Aorta (tissue), 5 donors: Measurements from ENCODE around the gene DENND4C. TPM values are rescaled to one million over a fixed set of nuclear protein-coding genes. Genes with fewer than 3 reads are reported as not detected.

Source experiments
- ATAC-seq: fragments of 200-7000 bp; cut with Tn5 transposase; one replicate; pipeline ENCODE4 v1.9.1; 2022; ENCODE audit warnings: moderate library complexity; ENCODE audit not compliant: low FRiP score
- DNase-seq, 2 donors: peaks; one replicate each; pipeline ENCODE4 v3.0.0-alpha.2; 2020
- H3K27ac ChIP-seq, 2 donors: one replicate each; pipeline ENCODE4 v1.5.1; 2013; ENCODE audit warnings: low read length in 2 of 2, mild to moderate bottlenecking in 2 of 2, moderate library complexity in 2 of 2, control low read depth in 1 of 2, inconsistent platforms in 1 of 2, low read depth in 1 of 2
- H3K27me3 ChIP-seq, 2 donors: one replicate each; pipeline ENCODE4 v1.6.1; 2013; ENCODE audit warnings: control low read depth in 1 of 2, low read length in 1 of 2, mild to moderate bottlenecking in 1 of 2, moderate library complexity in 1 of 2; ENCODE audit not compliant: insufficient read depth in 2 of 2, control insufficient read depth in 1 of 2
- H3K36me3 ChIP-seq, 2 donors: one replicate each; pipeline ENCODE4 v1.6.1; 2013; ENCODE audit warnings: control low read depth in 1 of 2, low read length in 1 of 2, mild to moderate bottlenecking in 1 of 2; ENCODE audit not compliant: insufficient read depth in 2 of 2, control insufficient read depth in 1 of 2
- H3K4me1 ChIP-seq, 2 donors: one replicate each; pipeline ENCODE4 v1.6.1; 2013; ENCODE audit warnings: low read length in 2 of 2, control low read depth in 1 of 2, mild to moderate bottlenecking in 1 of 2, moderate library complexity in 1 of 2; ENCODE audit not compliant: insufficient read depth in 2 of 2, control insufficient read depth in 1 of 2
- H3K4me3 ChIP-seq, 2 donors: one replicate each; pipeline ENCODE4 v1.5.1; 2013; ENCODE audit warnings: low read length in 2 of 2, control low read depth in 1 of 2, mild to moderate bottlenecking in 1 of 2
- H3K9me3 ChIP-seq: one replicate; pipeline ENCODE4 v1.6.1; 2013; ENCODE audit warnings: mild to moderate bottlenecking, low read length; ENCODE audit not compliant: control insufficient read depth
- WGBS, 2 donors: extraction: QIAGEN DNeasy Blood & Tissue Kit; methylation state at CpG; one replicate each; pipeline ENCODE4 v1.1.7; 2013; 5-methylcytosine and 5-hydroxymethylcytosine counted together
- intact Hi-C, 2 donors: fragments of 100-400 bp; cut with DNase I; formaldehyde crosslinking; loops; one replicate each; pipeline versions ENCODE4 v1.14.2 to v1.15.0; 2022
- polyA plus RNA-seq, 2 donors: library from polyadenylated mRNA; stranded (reverse); fragments of 200-250 nt; gene quantifications; one replicate each; pipeline ENCODE4 v1.2.3, GENCODE V29; 2013
- total RNA-seq, 2 donors: library from RNA; stranded (reverse); fragmentation: NEBNext Ultra II Directional; extraction: Animal tissue kit (Norgen Biotek cat#: 25700); gene quantifications; one replicate each; pipeline ENCODE4 v1.2.1, GENCODE V29; 2021
- donor health status: healthy with polysubstance abuse.
- donor health status: Bipolar disorder and iron deficiency.
- donor health status: DM: no; HTN: no; CAD: no.
- donor health status: DM: no; HTN: no; CAD: no.
- donor health status: DM: yes; HTN: yes; CAD: no.

The DENND4C gene
- total and polyA plus RNA-seq, 4 donors: 19.9 to 68.0 (median 35.3) TPM

- Histone ChIP-seq H3K36me3 (peaks cover 0 to under 1% of the 10 kb centered on the region in 2 donors), H3K9me3 (no peaks in the 10 kb centered on the region), H3K4me3 (no peak overlapping the region), H3K27me3 (no peaks in the 10 kb centered on the region), H3K4me1 (no peaks in the 10 kb centered on the region), H3K27ac (no peak overlapping the region)
- intact Hi-C loops: no loop called here
- 56 to 67% methylated on average over 2 of the region's 2 CpGs for WGBS, 2 donors
- DNase-seq (no peak), ATAC-seq (no peak)
These were observed 68.0 kb downstream of the DENND4C start for GRCh38 chr9:19298436-19299000.

- no peak for DNase-seq
- H3K27me3 ChIP-seq: no peaks in the 10 kb centered on the region
- intact Hi-C loops: loop anchor here in 1 of 2 donors (10.0 kb wide), 1 partner anchor 68 kb away; the partner anchor contains the start of gene DENND4C
- no peaks in the 10 kb centered on the region for H3K9me3 ChIP-seq
- no peak overlapping the region for H3K4me3 ChIP-seq
- no peaks in the 10 kb centered on the region for H3K4me1 ChIP-seq
- ATAC-seq: no peak
- H3K27ac ChIP-seq: no peak overlapping the region
- WGBS, 2 donors: 94 to 97% methylated on average over 1 of the region's 1 CpG
- no peaks in the 10 kb centered on the region for H3K36me3 ChIP-seq
These were observed 72.7 kb downstream of the DENND4C start for GRCh38 chr9:19303216-19303615.

- 98 to 99% methylated on average over 5 of the region's 5 CpGs for WGBS, 2 donors
- H3K4me3 ChIP-seq: no peak overlapping the region
- H3K36me3 ChIP-seq: no peaks in the 10 kb centered on the region
- intact Hi-C loops: loop anchor here in 1 of 2 donors (10.0 kb wide), 1 partner anchor 72 kb away; the partner anchor contains the start of gene DENND4C
- no peaks in the 10 kb centered on the region for H3K27me3 ChIP-seq
- H3K4me1 ChIP-seq: no peaks in the 10 kb centered on the region
- no peak for DNase-seq
- no peak overlapping the region for H3K27ac ChIP-seq
- ATAC-seq: no peak
- no peaks in the 10 kb centered on the region for H3K9me3 ChIP-seq
These were observed 76.1 kb downstream of the DENND4C start for GRCh38 chr9:19306568-19306967.

- Histone ChIP-seq H3K9me3 (no peaks in the 10 kb centered on the region), H3K27ac (no peak overlapping the region), H3K27me3 (no peaks in the 10 kb centered on the region), H3K36me3 (no peaks in the 10 kb centered on the region), H3K4me3 (no peak overlapping the region), H3K4me1 (no peaks in the 10 kb centered on the region)
- ATAC-seq (no peak), DNase-seq (no peak)
- WGBS, 2 donors: 99 to 100% methylated on average over 1 of the region's 1 CpG
- intact Hi-C loops: no loop called here
These were observed 79.8 kb downstream of the DENND4C start for GRCh38 chr9:19310246-19310645.

- Histone ChIP-seq H3K4me1 (no peaks in the 10 kb centered on the region), H3K9me3 (no peaks in the 10 kb centered on the region), H3K27ac (no peak overlapping the region), H3K27me3 (no peaks in the 10 kb centered on the region), H3K36me3 (no peaks in the 10 kb centered on the region), H3K4me3 (no peak overlapping the region)
- intact Hi-C loops: no loop called here
- 41 to 47% methylated on average over 3 of the region's 3 CpGs for WGBS, 2 donors
- ATAC-seq (no peak), DNase-seq (no peak)
These were observed 83.1 kb downstream of the DENND4C start for GRCh38 chr9:19313573-19313972.

- no peak for DNase-seq
- intact Hi-C loops: no loop called here
- peaks cover 0 to 3% of the 10 kb centered on the region in 2 donors for H3K36me3 ChIP-seq
- H3K9me3 ChIP-seq: no peaks in the 10 kb centered on the region
- WGBS, 2 donors: 58 to 76% methylated on average over 1 of the region's 1 CpG
- no peaks in the 10 kb centered on the region for H3K4me1 ChIP-seq
- ATAC-seq: no peak
- no peak overlapping the region for H3K27ac ChIP-seq
- no peaks in the 10 kb centered on the region for H3K27me3 ChIP-seq
- H3K4me3 ChIP-seq: no peak overlapping the region
These were observed 90.0 kb downstream of the DENND4C start for GRCh38 chr9:19320495-19320894.

- no peak overlapping the region for H3K4me3 ChIP-seq
- ATAC-seq: no peak
- H3K4me1 ChIP-seq: no peaks in the 10 kb centered on the region
- H3K27me3 ChIP-seq: no peaks in the 10 kb centered on the region
- H3K27ac ChIP-seq: no peak overlapping the region
- DNase-seq: no peak
- 95 to 96% methylated on average over 2 of the region's 2 CpGs for WGBS, 2 donors
- H3K36me3 ChIP-seq: peaks cover 0 to 1% of the 10 kb centered on the region in 2 donors
- no peaks in the 10 kb centered on the region for H3K9me3 ChIP-seq
- intact Hi-C loops: no loop called here
These were observed 101.4 kb downstream of the DENND4C start for GRCh38 chr9:19331877-19332276.

- DNase-seq: no peak
- Histone ChIP-seq H3K36me3 (peaks cover 0 to 5% of the 10 kb centered on the region in 2 donors), H3K27me3 (no peaks in the 10 kb centered on the region), H3K4me3 (no peak overlapping the region), H3K9me3 (no peaks in the 10 kb centered on the region), H3K4me1 (no peaks in the 10 kb centered on the region), H3K27ac (no peak overlapping the region)
- no peak for ATAC-seq
- whole genome bisulfite sequencing, 2 donors: 93 to 94% methylated on average over 7 of the region's 7 CpGs
- intact Hi-C loops: no loop called here
These were observed 105.7 kb downstream of the DENND4C start for GRCh38 chr9:19336166-19336565.

GRCh38 chr9:19342947-19343346 lies 112.5 kb downstream of the DENND4C start:
- Histone ChIP-seq H3K36me3 (peaks cover 4 to 6% of the 10 kb centered on the region in 2 donors), H3K4me1 (no peaks in the 10 kb centered on the region), H3K9me3 (no peaks in the 10 kb centered on the region), H3K27ac (no peak overlapping the region), H3K4me3 (no peak overlapping the region), H3K27me3 (no peaks in the 10 kb centered on the region)
- DNase-seq: no peak
- 83 to 86% methylated on average over 2 of the region's 2 CpGs for WGBS, 2 donors
- intact Hi-C loops: no loop called here
- no peak for ATAC-seq
